PFSK-1 (cell line): ENCODE results near the gene ABTB1.

Source experiments
- FOXP2 ChIP-seq: optimal IDR thresholded peaks from 2 replicates; pipeline ENCODE3; 2011; ENCODE audit warnings: borderline replicate concordance, control low read depth, inconsistent platforms; ENCODE audit not compliant: insufficient read depth; ENCODE audit errors: extremely low read length, extremely low read depth
- POLR2AphosphoS5 ChIP-seq: IDR thresholded peaks from 2 replicates; pipeline ENCODE4 v1.6.1; 2012; ENCODE audit warnings: low read depth, mild to moderate bottlenecking, control low read depth, low read length, moderate library complexity
- SIN3A ChIP-seq: IDR thresholded peaks from 2 replicates; pipeline ENCODE4 v1.6.1; 2012; ENCODE audit warnings: mild to moderate bottlenecking, low read length, moderate library complexity, borderline replicate concordance; ENCODE audit not compliant: insufficient read depth
- TAF1 ChIP-seq: IDR thresholded peaks from 2 replicates; pipeline ENCODE4 v1.6.1; 2012; ENCODE audit warnings: low read length, control low read depth, borderline replicate concordance; ENCODE audit not compliant: insufficient read depth
- TF ChIP-seq, protein P1 (sequence below), 2 experiments: IDR thresholded peaks; 2 replicates each; pipeline versions ENCODE4 v1.6.1 to v1.8.0; 2011 to 2012; ENCODE audit warnings: low read depth in 2 of 2, low read length in 2 of 2, control low read depth in 1 of 2, inconsistent platforms in 1 of 2, mild to moderate bottlenecking in 1 of 2, moderate library complexity in 1 of 2; ENCODE audit not compliant: insufficient read depth in 1 of 2

The ABTB1 gene

DNA sequence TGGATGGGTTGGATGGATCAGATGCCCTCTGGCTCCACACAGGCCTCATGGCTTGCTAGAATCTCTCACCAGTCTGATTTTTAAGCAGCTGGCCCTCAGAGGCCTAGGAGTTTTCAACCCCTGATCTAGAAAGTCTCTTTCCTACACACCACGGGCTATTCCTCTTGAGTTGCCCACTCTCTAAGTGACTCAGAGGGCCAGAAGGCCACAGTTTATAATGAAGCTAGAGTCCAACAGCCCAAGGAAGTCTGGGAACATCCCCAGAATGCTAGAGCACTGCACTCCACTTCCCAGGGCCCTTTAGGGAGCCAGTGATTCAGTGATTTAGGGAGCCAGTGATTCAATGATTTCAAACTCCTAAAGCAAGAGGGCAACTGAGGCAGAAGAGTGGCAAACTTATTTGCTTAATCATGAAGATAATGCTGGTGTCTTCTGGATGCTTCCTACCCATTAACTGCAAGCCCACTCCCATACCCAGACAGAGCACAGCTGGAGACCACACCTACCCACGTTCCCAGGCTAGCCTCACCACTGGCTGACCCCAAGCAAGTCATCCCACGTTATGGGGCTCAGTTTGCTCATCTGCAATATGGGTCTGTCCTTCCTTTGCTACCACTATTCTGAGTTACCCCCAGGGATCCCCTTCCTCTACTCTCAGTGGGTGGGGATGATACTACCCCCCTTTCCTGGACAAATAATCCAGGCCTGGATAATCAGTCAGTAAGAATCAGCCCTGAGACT, 36.7 kb downstream of the ABTB1 start:
- TF ChIP-seq SIN3A, result no peak
- TF ChIP-seq, protein P1, sequence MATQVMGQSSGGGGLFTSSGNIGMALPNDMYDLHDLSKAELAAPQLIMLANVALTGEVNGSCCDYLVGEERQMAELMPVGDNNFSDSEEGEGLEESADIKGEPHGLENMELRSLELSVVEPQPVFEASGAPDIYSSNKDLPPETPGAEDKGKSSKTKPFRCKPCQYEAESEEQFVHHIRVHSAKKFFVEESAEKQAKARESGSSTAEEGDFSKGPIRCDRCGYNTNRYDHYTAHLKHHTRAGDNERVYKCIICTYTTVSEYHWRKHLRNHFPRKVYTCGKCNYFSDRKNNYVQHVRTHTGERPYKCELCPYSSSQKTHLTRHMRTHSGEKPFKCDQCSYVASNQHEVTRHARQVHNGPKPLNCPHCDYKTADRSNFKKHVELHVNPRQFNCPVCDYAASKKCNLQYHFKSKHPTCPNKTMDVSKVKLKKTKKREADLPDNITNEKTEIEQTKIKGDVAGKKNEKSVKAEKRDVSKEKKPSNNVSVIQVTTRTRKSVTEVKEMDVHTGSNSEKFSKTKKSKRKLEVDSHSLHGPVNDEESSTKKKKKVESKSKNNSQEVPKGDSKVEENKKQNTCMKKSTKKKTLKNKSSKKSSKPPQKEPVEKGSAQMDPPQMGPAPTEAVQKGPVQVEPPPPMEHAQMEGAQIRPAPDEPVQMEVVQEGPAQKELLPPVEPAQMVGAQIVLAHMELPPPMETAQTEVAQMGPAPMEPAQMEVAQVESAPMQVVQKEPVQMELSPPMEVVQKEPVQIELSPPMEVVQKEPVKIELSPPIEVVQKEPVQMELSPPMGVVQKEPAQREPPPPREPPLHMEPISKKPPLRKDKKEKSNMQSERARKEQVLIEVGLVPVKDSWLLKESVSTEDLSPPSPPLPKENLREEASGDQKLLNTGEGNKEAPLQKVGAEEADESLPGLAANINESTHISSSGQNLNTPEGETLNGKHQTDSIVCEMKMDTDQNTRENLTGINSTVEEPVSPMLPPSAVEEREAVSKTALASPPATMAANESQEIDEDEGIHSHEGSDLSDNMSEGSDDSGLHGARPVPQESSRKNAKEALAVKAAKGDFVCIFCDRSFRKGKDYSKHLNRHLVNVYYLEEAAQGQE (IDR thresholded peaks at IDR 0.05; ENCODE audit: insufficient read depth in 1 of 2, low read depth in 2 of 2, low read length in 2 of 2), result no peak

DNA sequence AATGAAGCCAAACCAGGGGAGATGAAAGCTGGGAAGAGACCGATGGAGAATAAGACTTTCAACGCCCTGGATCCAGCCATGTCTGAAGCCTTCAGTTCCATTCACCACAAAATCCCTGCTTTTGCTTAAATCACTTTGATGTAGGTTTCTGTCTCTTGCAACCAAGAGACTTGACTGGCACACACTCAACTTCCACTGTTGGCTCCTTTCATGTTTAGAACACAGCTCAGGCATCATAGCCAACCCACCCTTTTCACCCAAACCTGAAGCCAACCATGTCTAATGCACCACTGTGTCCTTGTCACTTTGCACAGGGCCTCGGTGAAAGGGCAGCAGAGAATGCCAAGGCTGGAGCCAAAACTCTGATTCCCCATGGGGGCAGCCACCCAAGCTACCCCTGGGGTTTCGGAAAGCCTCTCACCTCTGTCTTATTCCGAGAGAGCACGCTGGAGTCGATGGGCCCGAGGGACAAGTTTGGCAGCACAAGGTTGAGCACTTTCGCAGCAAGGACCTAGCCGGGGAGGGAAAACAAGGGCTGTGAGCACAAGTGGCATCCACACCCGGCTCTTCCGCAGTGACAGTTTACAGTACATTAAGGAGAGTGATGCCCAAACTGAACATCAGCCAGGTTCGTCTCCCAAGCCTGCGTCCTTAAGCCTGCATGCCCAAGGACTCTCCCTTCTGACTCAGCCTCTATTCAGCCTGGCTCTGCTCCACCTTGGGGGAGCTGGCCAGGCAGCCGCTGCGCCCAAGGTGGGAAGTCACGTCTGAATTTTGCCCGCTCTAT, 37.6 kb downstream of the ABTB1 start:
- TF ChIP-seq FOXP2, result no peak
- no peak for TF ChIP-seq TAF1
- TF ChIP-seq SIN3A, result no peak
- no peak for TF ChIP-seq POLR2AphosphoS5
- TF ChIP-seq, protein P1 (IDR thresholded peaks at IDR 0.05; ENCODE audit: insufficient read depth in 1 of 2, low read depth in 2 of 2, low read length in 2 of 2), result no peak

DNA sequence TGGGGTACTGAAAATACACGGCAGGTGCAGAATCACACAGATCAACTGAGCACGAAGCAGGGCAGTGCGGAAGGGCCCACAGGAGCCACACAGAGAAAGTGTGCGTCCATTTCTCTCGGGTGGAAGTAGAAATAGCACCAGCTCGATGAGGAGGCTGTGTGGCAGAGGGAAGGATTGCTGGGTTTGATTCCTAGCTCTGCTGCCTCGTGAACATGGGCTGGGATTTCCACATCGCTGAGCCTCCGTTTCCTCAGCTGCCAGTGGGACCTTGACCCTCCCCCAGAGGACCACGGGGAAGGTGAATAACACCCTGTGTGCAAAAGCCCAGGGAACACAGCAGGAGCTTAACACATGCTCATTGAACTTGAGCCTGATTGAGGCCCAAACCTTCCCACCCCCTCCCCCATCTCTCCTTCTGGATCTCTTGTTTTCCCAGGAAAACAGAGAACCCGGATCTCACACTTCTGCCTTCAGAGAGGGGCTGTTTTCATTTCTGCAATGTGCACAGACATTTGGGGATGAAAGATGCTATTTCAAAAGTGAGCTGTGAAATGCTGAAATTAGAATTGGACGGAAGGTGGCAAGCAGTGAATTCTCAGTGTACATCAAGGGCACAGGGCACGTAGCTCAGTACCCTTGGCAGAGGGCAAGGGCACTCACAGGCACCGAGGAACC, 38.4 kb downstream of the ABTB1 start:
- TF ChIP-seq TAF1 (no peak), POLR2AphosphoS5 (no peak), FOXP2 (no peak), SIN3A (no peak)
- TF ChIP-seq, protein P1 (IDR thresholded peaks at IDR 0.05; ENCODE audit: insufficient read depth in 1 of 2, low read depth in 2 of 2, low read length in 2 of 2), result no peak

DNA sequence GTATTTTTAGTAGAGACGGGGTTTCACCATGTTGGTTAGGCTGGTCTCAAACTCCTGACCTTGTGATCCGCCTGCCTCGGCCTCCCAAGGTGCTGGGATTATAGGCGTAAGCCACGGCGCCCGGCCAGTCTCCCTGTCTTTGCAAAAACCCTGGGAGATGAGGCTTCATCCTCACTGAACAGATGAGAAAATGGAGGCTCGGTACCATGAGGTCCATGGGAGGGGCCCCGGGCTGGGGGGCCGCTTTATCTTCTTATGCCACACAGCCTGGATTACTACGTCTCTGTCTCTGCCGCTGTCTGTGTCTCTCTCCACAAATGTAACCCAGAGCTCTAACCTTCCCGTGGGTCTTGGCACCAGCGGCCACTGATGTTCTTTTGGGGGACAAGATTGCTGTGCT, 39.1 kb downstream of the ABTB1 start:
- TF ChIP-seq TAF1 (no peak), SIN3A (no peak), FOXP2 (no peak), POLR2AphosphoS5 (no peak)
- TF ChIP-seq, protein P1 (IDR thresholded peaks at IDR 0.05; ENCODE audit: insufficient read depth in 1 of 2, low read depth in 2 of 2, low read length in 2 of 2), result no peak
